ENCODE results near the gene PBX4. TPM values are rescaled to one million over a fixed set of nuclear protein-coding genes. Genes with fewer than 3 reads are reported as not detected.

The PBX4 gene, protein sequence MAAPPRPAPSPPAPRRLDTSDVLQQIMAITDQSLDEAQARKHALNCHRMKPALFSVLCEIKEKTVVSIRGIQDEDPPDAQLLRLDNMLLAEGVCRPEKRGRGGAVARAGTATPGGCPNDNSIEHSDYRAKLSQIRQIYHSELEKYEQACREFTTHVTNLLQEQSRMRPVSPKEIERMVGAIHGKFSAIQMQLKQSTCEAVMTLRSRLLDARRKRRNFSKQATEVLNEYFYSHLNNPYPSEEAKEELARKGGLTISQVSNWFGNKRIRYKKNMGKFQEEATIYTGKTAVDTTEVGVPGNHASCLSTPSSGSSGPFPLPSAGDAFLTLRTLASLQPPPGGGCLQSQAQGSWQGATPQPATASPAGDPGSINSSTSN
- 2.0 and 5.5 TPM in 2 replicates for total RNA-seq

GRCh38 chr19:19618219-19619051 is at the start of gene PBX4:
Gene PBX4, minus strand, starts transcription at chr19:19618687. Its CDS starts 58 bp downstream, at chr19:19618629.

GRCh38 chr19:19663256-19664120 is 45.0 kb upstream of the PBX4 start, which contains the start of gene ATP13A1:
Gene ATP13A1, minus strand, starts transcription at chr19:19663676. Its CDS starts 10 bp downstream, at chr19:19663666.

DNA sequence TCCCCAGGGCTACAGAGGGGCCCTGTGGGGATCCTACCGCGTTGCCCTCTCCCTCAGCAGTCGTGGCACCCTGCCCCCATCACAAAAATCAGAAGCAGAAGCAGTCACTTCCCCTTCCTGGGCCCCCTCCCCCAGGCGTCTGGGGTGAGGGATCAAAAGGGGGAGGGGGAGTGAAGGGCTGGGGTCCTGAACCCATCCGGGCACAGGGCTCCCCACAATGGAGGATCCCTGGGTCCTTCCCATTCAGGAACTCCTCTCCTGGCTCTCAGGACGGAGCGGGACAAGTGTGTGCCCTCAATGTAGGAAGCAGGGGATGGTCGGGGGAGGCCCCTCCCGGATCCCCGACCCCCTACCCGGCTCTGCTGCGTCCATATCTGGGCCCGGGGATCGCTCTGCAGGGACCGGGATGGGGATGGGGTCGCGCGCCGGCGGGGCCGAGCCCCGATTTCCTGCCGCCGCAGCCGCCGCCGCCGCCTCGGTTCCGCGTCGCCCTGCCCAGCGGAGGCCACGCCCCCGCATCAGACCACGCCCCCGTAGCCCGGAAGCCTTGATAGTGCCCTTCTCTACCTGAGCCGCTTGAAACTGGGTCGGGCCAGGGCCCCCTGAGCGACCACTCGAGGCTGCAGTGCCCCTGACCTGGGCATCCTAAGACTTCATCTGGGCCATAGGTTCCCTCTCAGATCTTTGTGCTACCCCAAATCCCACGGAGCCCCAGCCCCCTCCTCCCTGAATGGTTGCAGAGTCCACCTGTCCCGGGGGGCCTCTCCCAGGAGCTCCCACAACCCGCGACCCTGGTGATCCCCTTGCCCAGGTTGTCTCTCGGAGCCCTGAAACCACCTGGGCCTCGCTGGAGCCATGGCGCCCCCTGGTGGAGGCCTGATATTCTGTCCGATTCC is 24.9 kb upstream of the PBX4 start, which contains the start of gene GMIP:
GMIP (minus strand) TSS at position 500 of the 896 bp plus-strand sequence; CDS start at position 372, 128 bp downstream.

DNA sequence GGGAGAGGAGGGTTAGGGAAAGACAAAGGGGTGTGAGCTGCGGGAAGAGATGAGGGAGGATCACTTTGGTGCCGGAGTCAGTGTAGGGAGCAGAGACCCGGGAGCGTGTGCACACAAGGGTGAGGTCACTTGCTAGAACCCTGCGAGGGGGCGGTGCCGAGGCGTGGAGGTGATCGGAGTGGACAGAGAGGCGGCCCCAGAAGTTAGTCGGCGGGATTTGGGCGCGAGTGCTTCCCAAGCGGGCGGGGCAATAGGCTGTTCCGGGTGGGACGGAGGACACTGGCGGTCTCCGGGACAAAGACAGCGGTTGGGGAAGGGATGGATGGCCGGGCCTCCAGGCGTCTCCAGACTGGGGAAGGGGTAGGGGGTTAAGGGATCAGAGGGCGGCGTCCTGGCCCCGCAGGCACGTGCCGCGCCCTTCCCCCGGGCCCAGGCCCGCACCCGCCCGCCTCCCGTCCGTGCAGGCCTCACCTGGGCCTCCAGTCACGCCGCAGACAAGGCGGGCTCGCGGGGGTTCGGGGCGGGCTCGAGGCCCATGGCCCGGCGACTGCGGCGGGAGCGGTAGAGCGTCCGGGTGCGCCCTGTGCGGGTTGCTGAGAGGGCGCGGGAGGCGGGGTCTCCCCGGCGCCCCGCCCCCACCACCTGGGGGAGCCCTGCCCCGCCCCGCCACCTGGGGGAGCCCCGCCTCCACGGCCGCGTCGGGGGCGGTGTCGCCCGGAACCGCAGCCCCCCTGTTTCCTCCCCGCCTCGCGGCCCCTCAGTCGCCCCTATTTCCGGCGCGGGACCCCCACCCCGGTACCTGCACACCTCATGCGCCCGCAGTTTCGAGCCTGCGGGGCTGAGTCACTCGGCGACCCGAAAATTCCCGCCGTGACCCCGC is 9.4 kb upstream of the PBX4 start, which contains the start of gene LPAR2:
LPAR2 (minus strand) TSS at position 600 of the 880 bp plus-strand sequence. CDS start 945 bp downstream, outside the sequence.

GRCh38 chr19:19538061-19538784 is 80.3 kb downstream of the PBX4 start, which contains the start of gene CILP2:
Gene CILP2, plus strand, starts transcription at chr19:19538265. Its CDS starts 85 bp downstream, at chr19:19538350.

DNA sequence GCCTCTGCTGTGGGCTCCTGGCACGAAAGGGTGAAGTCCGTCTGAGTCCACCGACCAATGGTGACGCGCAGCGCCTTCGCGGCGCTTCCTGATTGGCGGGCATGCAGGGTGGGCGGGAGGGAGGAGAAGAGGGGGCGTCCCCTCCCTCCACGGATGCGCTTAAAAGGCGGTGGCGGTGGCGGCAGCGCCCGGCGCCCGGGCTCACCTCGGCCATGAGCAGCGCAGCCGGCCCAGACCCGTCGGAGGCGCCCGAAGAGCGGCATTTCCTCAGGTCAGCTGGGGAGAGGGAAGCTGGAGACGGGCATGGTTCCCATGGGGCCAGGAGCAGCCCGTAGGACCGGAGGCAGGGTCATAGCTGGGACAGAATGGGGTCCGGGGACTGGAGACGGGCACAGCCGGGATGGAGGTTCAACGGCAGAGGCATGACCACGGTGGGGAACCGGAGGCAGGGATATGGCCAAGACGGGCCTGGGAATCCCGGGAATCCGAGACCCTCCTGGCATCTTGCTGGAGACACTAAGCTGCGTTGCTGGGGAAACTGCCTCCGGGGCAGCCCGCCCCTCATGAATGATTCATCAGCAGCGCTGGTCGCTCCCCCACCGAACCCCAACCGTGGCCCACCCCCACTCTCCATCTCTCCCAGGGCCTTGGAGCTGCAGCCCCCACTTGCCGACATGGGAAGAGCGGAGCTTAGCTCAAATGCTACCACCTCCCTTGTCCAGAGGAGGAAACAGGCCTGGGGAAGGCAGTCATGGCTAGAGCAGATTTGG is 89.6 kb downstream of the PBX4 start, which contains the start of gene YJEFN3:
YJEFN3 (plus strand) TSS at position 191 of the 770 bp plus-strand sequence; CDS start at position 213, 22 bp downstream.

GRCh38 chr19:19515642-19516519 is 102.6 kb downstream of the PBX4 start, which contains the start of gene NDUFA13:
Gene NDUFA13, plus strand, starts transcription at chr19:19516225. Its CDS starts 14 bp downstream, at chr19:19516239.

GRCh38 chr19:19514881-19515641 is 103.4 kb downstream of the PBX4 start, which contains the start of gene TSSK6:
Gene TSSK6, minus strand, starts transcription at chr19:19515548. Its CDS starts 121 bp downstream, at chr19:19515427.

Other genes with a start within 250 kb of the PBX4 start
- 55.0 and 69.0 TPM in 2 replicates for gene GATAD2A, start 213.0 kb downstream of the PBX4 start, total RNA-seq
- gene TSSK6, start 103.1 kb downstream of the PBX4 start, total RNA-seq = 1.1 and 3.1 TPM in 2 replicates
- 91.1 and 168 TPM in 2 replicates for gene NDUFA13, start 102.5 kb downstream of the PBX4 start, total RNA-seq
- 0.39 and 0.76 TPM in 2 replicates for gene YJEFN3, start 89.8 kb downstream of the PBX4 start, total RNA-seq
- 0.33 and 1.2 TPM in 2 replicates for gene CILP2, start 80.4 kb downstream of the PBX4 start, total RNA-seq
- gene LPAR2, start 9.5 kb upstream of the PBX4 start, total RNA-seq = 21.4 and 23.2 TPM in 2 replicates
- gene GMIP, start 25.0 kb upstream of the PBX4 start, total RNA-seq = 9.0 and 10.5 TPM in 2 replicates
- 42.4 and 106 TPM in 2 replicates for gene ATP13A1, start 45.0 kb upstream of the PBX4 start, total RNA-seq
- gene ZNF101, start 50.2 kb upstream of the PBX4 start, total RNA-seq = 4.7 and 4.8 TPM in 2 replicates
- 3.7 and 6.3 TPM in 2 replicates for gene ZNF14, start 114.4 kb upstream of the PBX4 start, total RNA-seq
- gene ZNF506, start 203.1 kb upstream of the PBX4 start, total RNA-seq = 22.4 and 23.3 TPM in 2 replicates
- gene ZNF253, start 247.2 kb upstream of the PBX4 start, total RNA-seq = 5.9 and 9.8 TPM in 2 replicates